ENCODE results near the gene FAM25A. TPM values are rescaled to one million over a fixed set of nuclear protein-coding genes. Genes with fewer than 3 reads are reported as not detected.

The FAM25A gene
- total RNA-seq, 2 donors from 2014 or later, result not detected

- no peak overlapping the region for H3K27ac ChIP-seq
- no peak overlapping the region for H3K9ac ChIP-seq (ENCODE audit: low read depth in 2 of 2, low read length in 2 of 2)
- no peaks in the 10 kb centered on the region for H3K4me1 ChIP-seq
- H3K36me3 ChIP-seq, result peaks cover 8% of the 10 kb centered on the region
- TF ChIP-seq CTCF (IDR thresholded peaks at IDR 0.05), result no peak
- no peaks in the 10 kb centered on the region for H3K9me3 ChIP-seq
- DNase-seq, result no peak
- H3K4me3 ChIP-seq, result no peak overlapping the region
- intact Hi-C loops (cut with DNase I), result no loop called here
- no peaks in the 10 kb centered on the region for H3K27me3 ChIP-seq
These were observed 33.6 kb downstream of the FAM25A start for GRCh38 chr10:87053577-87054181.

- Histone ChIP-seq H3K36me3 (peaks cover 8% of the 10 kb centered on the region), H3K4me3 (no peak overlapping the region), H3K27ac (no peak overlapping the region), H3K9ac (ENCODE audit: low read depth in 2 of 2, low read length in 2 of 2) (no peak overlapping the region), H3K9me3 (no peaks in the 10 kb centered on the region), H3K4me1 (no peaks in the 10 kb centered on the region), H3K27me3 (no peaks in the 10 kb centered on the region)
- intact Hi-C loops (cut with DNase I), result no loop called here
- no peak for TF ChIP-seq CTCF (IDR thresholded peaks at IDR 0.05)
- DNase-seq, result no peak
These were observed 34.5 kb downstream of the FAM25A start for GRCh38 chr10:87054373-87055295.

GRCh38 chr10:87058171-87058570, 38.1 kb downstream of the FAM25A start:
- intact Hi-C loops (cut with DNase I), result no loop called here
- no peak overlapping the region for H3K27ac ChIP-seq
- no peaks in the 10 kb centered on the region for H3K9me3 ChIP-seq
- no peak overlapping the region for H3K4me3 ChIP-seq
- H3K9ac ChIP-seq (ENCODE audit: low read depth in 2 of 2, low read length in 2 of 2), result no peak overlapping the region
- H3K27me3 ChIP-seq, result no peaks in the 10 kb centered on the region
- no peak for TF ChIP-seq CTCF (IDR thresholded peaks at IDR 0.05)
- peaks cover 8% of the 10 kb centered on the region for H3K36me3 ChIP-seq
- no peaks in the 10 kb centered on the region for H3K4me1 ChIP-seq
- no peak for DNase-seq

- Histone ChIP-seq H3K4me3 (no peak overlapping the region), H3K9me3 (no peaks in the 10 kb centered on the region), H3K27me3 (no peaks in the 10 kb centered on the region), H3K27ac (no peak overlapping the region), H3K36me3 (peaks cover 8% of the 10 kb centered on the region), H3K4me1 (no peaks in the 10 kb centered on the region), H3K9ac (ENCODE audit: low read depth in 2 of 2, low read length in 2 of 2) (no peak overlapping the region)
- no peak for TF ChIP-seq CTCF (IDR thresholded peaks at IDR 0.05)
- intact Hi-C loops (cut with DNase I), result no loop called here
- DNase-seq, result no peak
These were observed 39.3 kb downstream of the FAM25A start for GRCh38 chr10:87059401-87059800.

GRCh38 chr10:87060280-87060928, 40.3 kb downstream of the FAM25A start:
- TF ChIP-seq CTCF (IDR thresholded peaks at IDR 0.05), result no peak
- H3K27me3 ChIP-seq, result no peaks in the 10 kb centered on the region
- no peak overlapping the region for H3K9ac ChIP-seq (ENCODE audit: low read depth in 2 of 2, low read length in 2 of 2)
- no peaks in the 10 kb centered on the region for H3K4me1 ChIP-seq
- H3K9me3 ChIP-seq, result no peaks in the 10 kb centered on the region
- intact Hi-C loops (cut with DNase I), result no loop called here
- H3K36me3 ChIP-seq, result peaks cover 8% of the 10 kb centered on the region
- H3K4me3 ChIP-seq, result no peak overlapping the region
- no peak overlapping the region for H3K27ac ChIP-seq
- no peak for DNase-seq
